Measurements from ENCODE around the gene IGSF3.
"Not testable (repeated sequence)": the region's sequence is repeated elsewhere in the genome, so short reads cannot be mapped to it uniquely, and the experiment has no call there.

The IGSF3 gene

DNA sequence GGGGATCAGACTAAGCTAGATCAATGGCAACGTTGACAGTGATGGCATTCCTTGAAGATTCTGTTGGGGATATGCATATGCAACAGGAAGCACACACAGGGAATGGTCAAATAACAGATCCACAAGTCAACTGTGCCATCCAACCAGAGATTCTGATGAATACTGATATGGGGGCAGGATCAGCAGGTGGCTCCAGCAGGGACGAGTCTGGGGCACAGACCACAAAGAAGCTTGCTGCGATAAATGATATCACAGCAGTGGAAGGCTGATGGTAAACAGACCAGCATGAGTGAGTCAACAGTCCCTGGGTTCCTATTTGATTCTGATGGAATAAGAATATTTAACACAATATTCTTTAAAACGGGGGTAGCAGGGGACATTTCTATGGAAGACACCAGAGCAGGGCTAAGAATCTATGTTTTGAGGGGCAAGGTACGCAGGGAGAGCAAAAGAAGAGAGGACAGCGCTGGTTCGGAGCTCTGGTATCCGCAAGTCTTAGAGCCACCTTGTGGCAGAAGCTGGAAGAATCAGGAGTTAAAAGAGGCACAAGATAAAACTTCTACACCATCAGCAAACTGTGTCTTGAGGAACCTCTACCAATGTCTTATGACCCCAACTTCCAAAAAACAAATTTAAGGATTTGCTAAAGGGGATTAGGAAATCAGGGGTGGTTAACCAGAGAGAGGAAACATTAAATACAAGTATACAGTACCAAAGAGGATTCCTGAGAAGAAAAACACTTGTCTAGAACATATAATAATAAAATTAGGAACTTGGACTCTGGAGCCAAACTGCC is 71.4 kb downstream of the IGSF3 start:
- H3K4me1 ChIP-seq (ENCODE audit: insufficient read depth, low read length); H3K36me3 ChIP-seq (ENCODE audit: insufficient read depth, low read length); H3K9me3 ChIP-seq (ENCODE audit: control insufficient read depth, insufficient read depth, low read length); H3K9ac ChIP-seq (ENCODE audit: low read depth, low read length): not testable (repeated sequence)

DNA sequence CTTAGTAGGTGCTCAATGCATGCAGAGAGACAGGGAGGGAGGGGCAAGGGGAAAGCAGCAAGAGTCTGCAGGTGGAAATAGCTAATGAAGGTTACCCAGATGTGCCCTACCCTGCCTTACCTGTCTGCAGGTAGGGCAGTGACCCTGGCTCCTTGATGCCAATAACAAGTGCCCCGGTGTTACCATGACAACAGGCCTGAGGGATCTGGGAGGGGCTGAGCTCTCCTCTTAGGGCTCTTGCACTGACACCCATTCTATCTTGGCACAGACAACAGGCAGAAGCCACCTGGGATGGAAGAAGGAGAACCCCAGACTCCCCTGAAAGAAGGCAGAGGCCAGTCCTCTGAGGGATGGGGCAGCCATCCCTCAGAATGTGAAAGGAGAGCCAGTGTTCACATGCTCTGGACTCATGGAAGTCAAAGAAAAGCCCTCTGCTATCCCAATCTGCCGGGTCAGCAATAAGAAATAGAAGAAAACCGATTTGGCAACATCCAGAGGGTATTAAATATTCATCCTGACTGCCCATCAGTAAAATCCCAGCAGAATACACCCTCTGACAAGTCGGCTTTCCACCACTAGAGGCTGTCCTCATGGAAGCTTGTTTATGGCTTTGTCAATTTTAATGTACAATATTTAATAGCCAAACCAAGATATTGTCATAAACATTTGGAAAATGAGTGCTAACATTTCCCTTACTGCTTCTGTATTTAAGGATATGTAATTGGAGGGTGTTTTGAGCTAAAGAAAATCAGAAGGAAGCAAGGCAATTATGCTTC is 72.3 kb downstream of the IGSF3 start:
- H3K4me1 ChIP-seq (ENCODE audit: insufficient read depth, low read length); H3K9me3 ChIP-seq (ENCODE audit: control insufficient read depth, insufficient read depth, low read length); H3K9ac ChIP-seq (ENCODE audit: low read depth, low read length); H3K36me3 ChIP-seq (ENCODE audit: insufficient read depth, low read length): not testable (repeated sequence)

DNA sequence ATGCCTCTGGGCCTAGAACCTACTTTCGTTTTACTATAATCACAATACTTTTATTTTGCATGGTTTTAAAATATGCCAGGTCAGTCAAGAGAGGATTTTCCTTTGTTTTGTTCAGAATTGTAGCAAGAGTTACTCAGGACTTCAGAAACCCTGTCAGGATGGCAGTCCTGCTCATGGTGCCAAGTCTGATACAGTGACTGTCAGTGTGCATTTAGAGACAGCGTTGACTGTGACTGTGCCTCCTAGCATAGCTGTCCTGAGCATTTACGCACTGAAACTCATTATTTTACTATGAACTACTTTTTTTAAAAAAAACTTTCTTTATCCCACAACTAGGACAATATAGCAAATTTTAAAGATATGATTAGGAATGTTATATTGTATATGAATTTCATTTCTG is 73.6 kb downstream of the IGSF3 start:
- H3K36me3 ChIP-seq (ENCODE audit: insufficient read depth, low read length); H3K9ac ChIP-seq (ENCODE audit: low read depth, low read length); H3K9me3 ChIP-seq (ENCODE audit: control insufficient read depth, insufficient read depth, low read length); H3K4me1 ChIP-seq (ENCODE audit: insufficient read depth, low read length): not testable (repeated sequence)

DNA sequence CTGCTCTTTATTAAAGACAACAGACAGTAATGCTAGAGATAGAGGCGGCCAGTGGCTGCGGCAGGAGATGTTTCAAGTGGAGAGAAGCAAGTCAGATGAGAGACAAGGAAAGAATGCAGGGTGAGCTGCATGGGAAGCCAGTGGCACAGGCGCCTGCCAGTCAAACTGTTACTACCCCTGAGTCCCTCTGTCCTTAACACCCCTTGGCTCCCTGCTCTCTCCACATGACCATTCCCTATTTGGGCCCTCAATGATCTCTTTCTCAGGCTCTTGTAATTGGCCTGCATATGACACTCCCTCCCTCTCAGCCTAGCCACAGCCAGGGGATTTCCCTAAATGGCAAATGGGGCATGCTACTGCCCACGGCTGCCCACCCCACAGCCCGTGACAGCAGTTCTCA is 74.1 kb downstream of the IGSF3 start:
- not testable (repeated sequence) for H3K36me3 ChIP-seq (ENCODE audit: insufficient read depth, low read length); H3K4me1 ChIP-seq (ENCODE audit: insufficient read depth, low read length); H3K9me3 ChIP-seq (ENCODE audit: control insufficient read depth, insufficient read depth, low read length); H3K9ac ChIP-seq (ENCODE audit: low read depth, low read length)

DNA sequence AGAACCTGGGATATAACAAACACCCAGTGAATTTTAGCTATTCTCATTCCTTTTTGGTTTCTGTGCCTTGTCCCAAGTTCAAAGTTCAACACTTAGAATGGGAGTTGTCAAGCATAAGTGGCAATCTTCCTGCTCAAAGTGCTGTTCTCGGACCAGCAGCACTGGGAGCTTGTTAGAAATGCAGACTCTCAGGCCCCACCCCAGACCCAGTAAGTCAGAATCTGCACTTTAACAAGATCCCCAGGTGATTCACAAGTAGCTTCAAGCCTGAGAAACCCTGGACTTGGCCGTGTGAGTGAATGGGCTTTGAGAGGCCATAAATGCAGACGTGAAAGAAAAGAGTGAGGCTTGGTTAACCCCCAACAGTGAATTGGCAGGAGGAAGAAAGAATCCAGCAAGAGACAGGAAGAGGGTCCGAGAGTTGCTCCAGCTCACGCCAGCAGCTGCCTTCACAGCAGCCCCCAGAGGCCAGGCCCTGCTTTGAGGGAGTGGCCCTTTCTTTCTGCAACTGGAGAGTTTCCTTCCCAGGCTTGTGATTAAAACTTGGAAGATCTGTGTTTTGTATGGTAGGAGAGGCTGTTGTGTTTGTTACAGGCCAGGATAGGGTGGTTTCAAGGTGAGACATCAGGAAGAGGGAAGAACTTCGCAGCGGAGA is 75.5 kb downstream of the IGSF3 start:
- not testable (repeated sequence) for H3K9ac ChIP-seq (ENCODE audit: low read depth, low read length); H3K9me3 ChIP-seq (ENCODE audit: control insufficient read depth, insufficient read depth, low read length); H3K36me3 ChIP-seq (ENCODE audit: insufficient read depth, low read length); H3K4me1 ChIP-seq (ENCODE audit: insufficient read depth, low read length)

DNA sequence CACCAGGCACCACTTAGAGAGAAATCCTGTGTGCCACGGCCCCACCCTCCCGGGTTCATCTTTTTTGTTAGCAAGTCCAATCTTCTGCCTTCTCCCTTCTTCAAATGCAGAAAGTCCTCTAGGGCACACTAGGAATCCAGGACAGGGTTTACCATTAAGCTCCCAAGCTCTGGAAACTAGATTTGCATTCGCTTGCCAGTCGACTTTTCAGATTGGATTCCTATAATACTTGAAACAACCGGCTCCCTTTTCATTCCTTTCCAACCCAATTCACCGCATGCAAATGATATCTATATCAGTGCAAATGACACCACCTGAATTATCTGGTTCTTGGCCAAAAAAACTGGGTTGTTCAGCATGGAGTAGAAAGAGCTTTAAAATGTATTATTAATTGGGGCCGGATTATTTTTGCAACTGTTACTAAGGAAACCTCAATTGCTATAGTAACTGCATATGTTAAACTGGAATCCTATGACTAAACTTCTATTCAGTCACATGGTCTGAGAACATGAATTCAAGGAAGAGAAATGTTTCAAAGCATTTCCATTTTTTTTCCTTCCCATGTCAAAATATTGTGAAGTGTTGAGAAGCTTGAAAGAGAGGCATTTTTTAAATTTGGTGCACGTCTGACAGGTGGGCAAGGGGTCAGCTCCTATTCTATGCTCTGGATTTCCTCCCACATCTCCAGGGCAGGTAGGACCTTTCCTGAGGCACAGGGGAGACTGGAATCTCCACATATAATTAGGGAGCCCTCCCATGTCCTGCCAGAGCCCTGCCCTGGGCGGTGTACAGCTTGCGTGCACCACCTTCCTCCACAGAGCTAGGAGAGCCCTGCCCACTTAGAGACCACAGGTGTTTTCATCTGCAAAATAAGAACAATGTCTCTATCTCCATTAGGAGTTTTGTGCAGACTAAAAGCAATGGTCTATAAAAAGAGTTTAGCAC is 76.3 kb downstream of the IGSF3 start:
- not testable (repeated sequence) for H3K36me3 ChIP-seq (ENCODE audit: insufficient read depth, low read length); H3K9me3 ChIP-seq (ENCODE audit: control insufficient read depth, insufficient read depth, low read length); H3K9ac ChIP-seq (ENCODE audit: low read depth, low read length); H3K4me1 ChIP-seq (ENCODE audit: insufficient read depth, low read length)

DNA sequence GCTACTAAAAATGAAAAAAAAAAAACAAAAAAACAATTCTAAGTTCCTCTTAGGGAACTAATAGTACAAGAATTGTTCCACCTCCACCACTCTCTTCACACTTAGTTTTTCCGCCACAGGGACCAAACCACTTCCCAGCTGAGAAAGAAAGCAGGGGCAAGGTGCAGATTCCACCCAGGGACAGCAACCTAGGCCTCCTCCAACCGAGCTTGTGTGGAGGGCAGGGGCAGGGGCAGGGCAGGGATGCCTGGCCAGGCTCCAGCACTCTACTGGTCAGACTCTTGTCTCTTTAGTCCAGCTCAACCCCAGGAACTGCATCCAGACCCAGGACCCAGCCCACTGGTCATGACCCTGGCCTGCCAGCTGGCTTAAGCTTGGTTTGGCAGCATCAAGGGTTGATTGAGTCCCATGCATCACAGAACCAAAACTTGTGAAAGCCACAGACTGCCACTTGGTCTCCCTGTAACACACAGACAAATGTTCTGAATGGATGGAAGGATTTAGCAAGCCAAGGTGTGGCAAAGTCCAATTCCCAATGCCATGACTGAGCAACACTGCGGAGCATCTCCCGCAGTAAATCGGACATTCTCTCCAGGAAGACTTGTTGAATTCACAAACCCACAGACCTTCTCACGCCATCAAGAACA is 77.1 kb downstream of the IGSF3 start:
- not testable (repeated sequence) for H3K4me1 ChIP-seq (ENCODE audit: insufficient read depth, low read length); H3K9me3 ChIP-seq (ENCODE audit: control insufficient read depth, insufficient read depth, low read length); H3K9ac ChIP-seq (ENCODE audit: low read depth, low read length); H3K36me3 ChIP-seq (ENCODE audit: insufficient read depth, low read length)

DNA sequence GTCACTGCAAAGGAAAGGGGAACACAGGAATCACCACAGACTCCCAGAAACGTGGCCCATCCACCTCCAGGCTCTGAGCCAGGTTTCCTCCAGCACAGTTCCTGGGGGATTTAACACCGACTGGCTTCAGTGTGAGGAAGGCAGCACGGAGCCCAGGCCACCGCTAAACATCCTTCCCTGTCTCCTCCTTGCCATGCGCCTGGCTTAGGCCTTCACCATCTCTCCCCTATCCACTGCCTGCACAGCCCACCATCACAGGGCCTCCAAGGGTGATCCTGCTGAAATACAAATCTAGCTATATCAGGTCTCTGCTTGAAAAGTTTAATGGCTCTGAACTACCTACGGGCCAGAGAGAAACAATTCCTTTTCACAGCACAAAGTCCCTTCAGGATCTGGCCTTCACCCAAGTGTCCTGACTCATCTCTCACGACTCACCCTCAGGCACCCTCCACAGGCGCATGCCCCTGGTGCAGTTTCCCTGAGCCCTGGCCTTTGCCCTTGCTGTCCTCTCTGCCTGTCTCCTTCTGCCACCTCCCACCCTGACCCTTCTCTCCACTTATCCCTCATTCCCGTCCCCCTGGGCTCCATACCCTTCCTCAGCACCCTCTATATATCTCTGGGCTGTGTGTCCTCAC is 78.3 kb downstream of the IGSF3 start:
- H3K4me1 ChIP-seq (ENCODE audit: insufficient read depth, low read length); H3K9ac ChIP-seq (ENCODE audit: low read depth, low read length); H3K9me3 ChIP-seq (ENCODE audit: control insufficient read depth, insufficient read depth, low read length); H3K36me3 ChIP-seq (ENCODE audit: insufficient read depth, low read length): not testable (repeated sequence)

DNA sequence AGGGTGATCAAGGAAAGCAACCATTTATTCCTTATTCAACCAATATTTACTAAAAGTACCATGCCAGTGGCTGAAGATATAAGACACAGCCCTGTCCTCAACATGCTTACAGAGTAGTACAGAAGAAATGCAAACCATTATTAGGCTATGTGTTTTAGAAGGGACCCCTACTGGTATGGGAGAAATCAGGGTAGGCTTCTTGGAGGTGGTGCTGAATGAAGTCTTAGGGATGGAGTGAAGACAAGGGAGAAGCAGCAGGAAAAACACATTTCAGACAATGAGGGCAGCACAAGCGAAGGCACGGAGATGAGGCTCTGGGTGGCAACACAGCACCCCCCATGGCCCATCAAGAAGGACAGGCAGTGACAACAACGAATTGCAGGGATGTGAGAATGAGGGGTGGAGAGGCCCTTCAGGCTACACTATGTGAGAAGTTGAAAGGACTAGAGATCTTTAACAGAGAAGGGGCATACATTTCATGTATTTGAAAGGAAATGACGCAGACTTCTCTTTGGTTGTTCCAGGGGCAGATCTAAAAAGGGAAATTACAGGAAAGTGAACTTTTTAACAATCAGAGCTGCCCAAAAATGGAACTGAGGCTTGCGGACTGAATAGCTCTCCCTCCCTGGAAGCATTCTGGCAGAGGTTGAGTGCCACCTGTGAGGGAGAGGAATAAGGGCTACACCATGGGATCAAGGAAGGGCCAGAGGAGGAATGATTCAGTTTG is 79.9 kb downstream of the IGSF3 start:
- Histone ChIP-seq H3K9ac (ENCODE audit: low read depth, low read length) (no peak overlapping the region), H3K9me3 (ENCODE audit: control insufficient read depth, insufficient read depth, low read length) (no peaks in the 10 kb centered on the region), H3K4me1 (ENCODE audit: insufficient read depth, low read length) (no peaks in the 10 kb centered on the region), H3K36me3 (ENCODE audit: insufficient read depth, low read length) (no peaks in the 10 kb centered on the region)

DNA sequence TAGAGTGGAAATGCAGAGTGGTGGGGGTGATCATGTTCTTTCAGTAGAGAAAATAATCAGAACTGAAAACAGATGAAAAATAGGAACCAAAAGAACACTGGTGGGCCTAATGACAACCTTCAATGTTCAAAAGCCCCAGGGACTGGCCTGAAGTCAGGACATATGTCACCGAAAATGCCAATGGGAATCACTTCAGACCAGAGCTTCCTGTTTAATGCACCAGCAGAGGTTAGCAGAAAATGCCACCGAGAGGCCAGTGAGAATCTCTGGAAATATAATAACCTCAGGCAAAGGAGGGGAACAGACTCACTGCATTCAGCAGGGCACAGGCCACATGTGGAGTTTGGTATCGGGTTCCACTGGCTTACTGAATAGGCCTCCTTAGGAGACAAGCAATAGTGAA is 80.8 kb downstream of the IGSF3 start:
- H3K9ac ChIP-seq (ENCODE audit: low read depth, low read length) = no peak overlapping the region
- H3K9me3 ChIP-seq (ENCODE audit: control insufficient read depth, insufficient read depth, low read length) = no peaks in the 10 kb centered on the region
- H3K4me1 ChIP-seq (ENCODE audit: insufficient read depth, low read length) = no peaks in the 10 kb centered on the region
- H3K36me3 ChIP-seq (ENCODE audit: insufficient read depth, low read length) = no peaks in the 10 kb centered on the region

DNA sequence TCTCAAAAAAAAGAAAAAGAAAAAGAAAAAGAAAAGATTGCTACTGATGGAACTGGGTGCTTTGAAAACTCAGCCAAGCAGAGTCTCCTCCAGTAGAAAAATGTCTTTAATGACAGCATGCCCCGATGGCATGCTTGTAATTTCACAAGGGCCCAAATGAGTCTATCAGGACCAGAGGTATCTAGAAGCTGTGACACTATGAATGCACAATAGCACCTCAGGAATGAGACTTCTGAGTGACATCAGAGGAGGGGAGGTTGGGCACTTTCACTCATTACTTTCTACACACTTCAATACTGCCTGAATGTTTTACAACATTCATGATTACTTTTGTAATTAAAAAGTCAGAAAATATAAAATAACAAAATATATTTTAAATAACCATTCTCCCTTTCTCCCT is 81.6 kb downstream of the IGSF3 start:
- no peaks in the 10 kb centered on the region for H3K9me3 ChIP-seq (ENCODE audit: control insufficient read depth, insufficient read depth, low read length)
- H3K36me3 ChIP-seq (ENCODE audit: insufficient read depth, low read length) = no peaks in the 10 kb centered on the region
- no peak overlapping the region for H3K9ac ChIP-seq (ENCODE audit: low read depth, low read length)
- H3K4me1 ChIP-seq (ENCODE audit: insufficient read depth, low read length) = no peaks in the 10 kb centered on the region

DNA sequence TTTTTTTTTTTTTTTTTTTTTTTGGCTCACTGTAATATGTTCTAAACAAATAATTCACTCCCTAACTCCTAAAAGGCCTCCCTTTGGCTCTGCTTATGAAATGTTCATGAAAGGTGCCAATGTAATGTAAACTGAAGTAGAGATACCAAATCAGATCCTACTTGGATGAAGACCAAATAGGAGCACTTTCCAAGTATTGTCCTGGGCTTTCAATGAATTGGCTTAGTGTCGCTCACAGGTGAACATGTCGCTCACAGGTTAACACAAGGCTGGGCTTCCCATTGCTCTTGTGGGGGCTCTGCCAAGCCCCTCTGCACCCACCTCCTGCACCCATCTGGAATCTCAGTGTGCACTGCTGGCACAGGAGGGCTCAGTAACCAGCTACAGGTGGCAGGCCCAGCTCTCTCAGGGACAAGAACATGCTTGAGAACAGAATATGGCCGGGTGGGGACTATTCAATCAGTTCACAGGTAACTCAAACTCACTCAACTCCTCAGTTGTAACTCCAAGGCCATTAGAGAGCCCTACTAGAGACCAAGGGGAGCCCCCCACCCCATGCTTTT is 86.1 kb downstream of the IGSF3 start:
- Histone ChIP-seq H3K9ac (ENCODE audit: low read depth, low read length) (no peak overlapping the region), H3K4me1 (ENCODE audit: insufficient read depth, low read length) (no peaks in the 10 kb centered on the region; the same call in 1 of the 2 replicates), H3K9me3 (ENCODE audit: control insufficient read depth, insufficient read depth, low read length) (no peaks in the 10 kb centered on the region), H3K36me3 (ENCODE audit: insufficient read depth, low read length) (no peaks in the 10 kb centered on the region; the same call in 1 of the 2 replicates)

All from ES-I3 (cell line).